HuH-7.5 (cell line): ENCODE results near the gene PIR.

ENCODE experiments used
- DNase-seq: peaks from one replicate; pipeline ENCODE4 v3.0.0; 2011; ENCODE audit warnings: low spot score

Gene PIR

GRCh38 chrX:15493118-15493962 lies at the start of gene PIR:
Gene PIR, minus strand, starts transcription at chrX:15493333. Its CDS starts 2,076 bp downstream, at chrX:15491257.
- peak; percentile 45 for DNase-seq

DNA sequence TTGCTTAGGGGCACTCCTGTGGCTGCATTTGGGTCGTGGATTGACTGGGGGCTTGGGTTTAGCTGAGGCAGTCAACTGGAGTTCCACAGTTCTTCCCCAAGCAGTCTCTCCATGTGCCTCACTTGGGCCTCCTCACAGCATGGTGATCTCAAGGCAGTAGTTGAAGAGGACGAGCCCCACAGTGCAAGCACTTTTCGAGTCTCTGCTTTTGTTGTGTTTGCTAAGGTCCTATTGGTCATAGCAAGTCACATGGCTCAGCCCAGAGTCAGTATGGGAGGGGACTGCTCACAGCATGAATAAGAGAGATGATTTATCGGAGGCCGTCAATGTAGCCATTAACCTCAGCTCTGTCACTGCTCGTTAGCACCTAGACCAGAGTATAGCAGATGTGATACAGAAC lies 37.2 kb upstream of the PIR start:
- DNase-seq, result no peak

DNA sequence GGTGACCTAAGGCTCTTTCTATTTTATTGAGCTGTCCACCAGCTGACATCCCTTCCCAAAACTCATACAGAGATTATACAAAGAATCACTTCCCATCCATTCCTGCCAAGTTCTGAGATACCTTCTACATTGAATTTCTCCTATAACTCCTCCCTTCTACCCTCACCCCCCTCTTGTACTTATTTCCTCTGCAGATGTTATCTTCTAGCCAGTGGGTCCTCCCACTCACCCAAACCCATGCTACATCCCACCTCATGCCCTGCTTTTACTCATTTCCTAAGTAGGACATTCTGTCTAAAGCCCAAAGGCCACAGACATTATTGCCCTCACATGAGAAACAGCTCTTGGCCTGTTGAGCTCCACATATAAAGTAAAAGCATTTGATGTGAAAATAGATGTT lies 36.0 kb upstream of the PIR start:
- no peak for DNase-seq

GRCh38 chrX:15525664-15526416 lies 32.7 kb upstream of the PIR start:
- DNase-seq, result no peak

GRCh38 chrX:15524417-15524816 lies 31.3 kb upstream of the PIR start:
- no peak for DNase-seq

GRCh38 chrX:15523088-15523487 lies 30.0 kb upstream of the PIR start:
- DNase-seq, result no peak

GRCh38 chrX:15522464-15522863 lies 29.3 kb upstream of the PIR start:
- DNase-seq, result no peak

DNA sequence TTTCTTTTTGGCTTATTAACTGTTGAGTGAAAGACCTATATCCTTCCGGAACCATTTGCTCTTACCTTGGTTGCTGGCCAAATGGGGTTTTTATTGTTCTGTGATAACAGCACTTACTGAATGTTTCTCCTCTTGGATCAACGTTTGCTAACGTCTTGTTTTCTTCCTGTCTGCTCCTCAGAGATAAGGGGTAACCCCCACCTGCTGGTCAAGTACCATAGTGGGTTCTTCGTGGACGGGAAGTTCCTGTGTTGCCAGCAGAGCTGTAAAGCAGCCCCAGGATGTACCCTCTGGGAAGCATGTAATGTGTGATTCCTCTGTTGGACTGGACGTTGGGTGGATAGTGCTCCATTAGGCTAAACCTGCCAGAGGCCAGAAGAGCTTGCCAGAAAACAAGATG lies 22.8 kb upstream of the PIR start:
- DNase-seq, result no peak

DNA sequence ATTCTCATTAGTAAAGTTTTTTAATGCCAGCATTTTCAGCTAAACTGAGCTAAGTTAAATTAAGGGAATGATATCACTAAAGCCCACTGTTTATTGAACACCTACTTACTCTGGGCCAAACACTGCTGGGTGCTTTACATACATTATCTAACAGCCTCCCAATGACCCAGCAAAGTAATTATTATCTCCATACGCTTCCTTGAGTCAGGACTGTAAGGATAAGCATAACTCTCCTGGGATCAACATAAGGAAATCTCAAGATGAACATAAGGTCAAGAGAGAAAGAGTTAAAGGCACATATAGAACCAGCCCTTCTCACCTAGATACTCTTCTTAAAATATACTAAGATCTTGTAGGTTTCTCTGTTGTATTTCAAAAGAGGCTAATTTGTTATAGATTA lies 21.1 kb upstream of the PIR start:
- DNase-seq, result no peak

- no peak for DNase-seq
Measured at GRCh38 chrX:15512401-15512965, 19.4 kb upstream of the PIR start.

DNA sequence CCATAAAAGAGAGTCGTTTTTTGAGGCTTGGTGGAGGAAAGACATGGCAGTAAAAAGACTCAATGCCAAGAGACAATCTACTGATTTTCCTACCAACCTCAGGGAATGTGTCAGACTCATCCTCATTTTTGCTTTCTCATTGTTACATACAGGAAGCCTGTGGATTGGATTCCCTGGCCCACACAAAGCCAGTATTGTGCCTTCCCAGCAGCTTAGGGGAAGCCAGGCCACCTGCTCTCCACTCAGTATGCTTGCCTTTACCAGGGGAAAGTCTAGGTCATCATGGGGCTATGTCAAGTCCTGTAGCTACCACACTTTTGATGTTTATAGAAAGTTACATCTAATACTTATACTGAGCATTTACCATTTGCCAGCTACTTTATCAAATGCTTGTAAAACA lies 18.4 kb upstream of the PIR start:
- DNase-seq, result no peak

GRCh38 chrX:15509845-15510244 lies 16.7 kb upstream of the PIR start:
- no peak for DNase-seq

DNA sequence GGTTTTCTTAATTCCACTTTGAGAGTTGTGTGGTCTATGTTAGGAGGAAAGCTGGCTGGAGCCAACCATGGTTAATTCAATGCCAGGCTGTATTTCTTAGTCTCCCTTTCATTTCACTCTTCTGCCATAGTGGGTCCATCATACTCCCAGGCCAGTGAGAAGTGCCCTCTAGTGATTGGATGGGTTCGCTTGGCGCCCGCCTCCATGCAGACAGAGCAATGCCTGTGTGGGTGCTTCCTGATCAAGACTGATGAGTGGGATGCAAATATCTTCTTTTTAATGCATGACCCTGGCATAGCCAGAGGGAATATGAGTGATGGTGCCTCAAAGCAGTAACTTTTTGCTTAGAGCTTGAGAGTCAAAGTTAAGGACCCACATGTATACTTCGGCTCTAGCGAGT lies 13.9 kb upstream of the PIR start:
- DNase-seq, result no peak

DNA sequence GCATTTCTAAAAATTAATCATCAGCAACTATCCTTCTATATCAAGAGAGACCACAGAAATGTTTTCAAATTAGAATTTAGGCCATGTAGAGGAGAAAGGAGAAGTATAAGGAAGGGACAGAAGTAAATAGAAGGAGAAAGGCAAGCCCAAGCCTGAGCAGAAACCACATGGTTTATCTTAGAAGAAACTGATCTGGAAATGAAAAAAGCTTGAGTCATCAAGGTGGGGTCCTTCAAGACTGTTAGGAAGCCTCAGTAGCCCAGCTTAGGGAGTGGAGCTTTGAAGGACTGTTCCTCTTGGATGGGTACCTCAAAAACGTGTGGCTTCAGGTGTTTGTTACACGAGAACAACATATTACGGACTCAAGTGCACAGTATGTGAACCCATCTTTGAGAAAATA lies 12.0 kb upstream of the PIR start:
- DNase-seq, result no peak

- DNase-seq, result no peak
Measured at GRCh38 chrX:15504661-15505060, 11.5 kb upstream of the PIR start.

DNA sequence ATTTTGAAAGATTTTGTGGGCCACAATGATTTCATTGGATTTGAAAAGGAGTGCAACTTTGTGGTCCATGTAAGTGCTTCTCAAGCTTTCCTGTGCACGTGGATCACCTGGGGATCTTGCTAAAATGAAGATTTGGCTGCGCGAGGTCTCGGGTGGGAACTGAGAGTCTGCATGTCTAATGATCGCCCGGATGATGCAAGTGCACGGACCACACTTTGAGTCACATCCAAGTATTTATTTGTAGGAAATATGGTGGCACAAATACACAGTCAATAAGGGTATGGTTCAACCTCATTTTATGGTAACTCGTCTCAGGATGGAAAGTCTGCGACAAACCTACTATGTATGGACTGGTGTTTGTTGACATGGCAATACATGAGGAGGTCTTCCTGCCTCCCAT lies 8.4 kb upstream of the PIR start:
- no peak for DNase-seq

DNA sequence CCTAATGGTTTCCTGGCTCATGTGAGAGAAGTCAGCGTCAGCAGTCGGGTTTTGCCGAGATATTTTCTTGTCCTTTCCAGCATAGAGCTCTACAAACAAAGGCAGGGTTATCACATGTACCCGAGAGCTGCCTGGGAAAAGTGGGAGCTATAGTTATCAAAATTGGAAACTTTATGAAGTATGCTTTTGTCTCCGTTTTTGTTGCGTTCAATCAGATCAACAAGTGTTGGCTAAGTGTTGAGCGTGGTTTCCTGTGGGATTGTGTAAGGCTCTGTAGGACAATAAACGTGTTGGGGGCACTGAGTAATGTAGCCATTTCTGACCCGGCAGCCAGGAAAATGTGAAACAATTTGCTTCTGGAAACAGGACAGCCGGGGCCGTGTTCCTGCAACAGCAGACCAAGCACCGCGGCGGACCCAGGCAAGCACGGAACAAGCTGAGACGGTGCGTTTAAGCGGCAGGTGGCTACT lies 7.4 kb upstream of the PIR start, which contains the start of gene BMX:
BMX (plus strand) TSS at position 311 of the 470 bp plus-strand sequence. CDS start 7,547 bp downstream, outside the sequence.
- DNase-seq, result no peak

GRCh38 chrX:15499976-15500375 lies 6.8 kb upstream of the PIR start:
- DNase-seq, result no peak

DNA sequence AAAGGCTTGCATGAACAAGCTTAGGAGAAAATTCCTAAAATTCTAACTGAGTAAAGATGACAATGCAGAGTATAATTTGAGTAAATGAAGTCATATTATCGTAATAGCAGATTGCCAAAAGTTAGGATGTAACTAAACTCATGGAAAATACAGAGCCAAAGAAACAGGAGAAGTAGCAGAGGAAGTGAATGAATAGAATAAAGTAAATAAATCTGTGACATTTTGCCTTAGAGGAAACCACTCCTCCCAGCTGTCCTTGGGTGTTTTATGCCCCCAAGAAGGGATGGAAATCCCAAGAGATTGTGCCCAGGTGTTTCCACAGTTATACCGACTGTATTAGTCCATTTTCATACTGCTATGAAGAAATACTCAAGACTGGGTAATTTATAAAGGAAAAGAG lies 5.6 kb upstream of the PIR start:
- DNase-seq, result no peak

DNA sequence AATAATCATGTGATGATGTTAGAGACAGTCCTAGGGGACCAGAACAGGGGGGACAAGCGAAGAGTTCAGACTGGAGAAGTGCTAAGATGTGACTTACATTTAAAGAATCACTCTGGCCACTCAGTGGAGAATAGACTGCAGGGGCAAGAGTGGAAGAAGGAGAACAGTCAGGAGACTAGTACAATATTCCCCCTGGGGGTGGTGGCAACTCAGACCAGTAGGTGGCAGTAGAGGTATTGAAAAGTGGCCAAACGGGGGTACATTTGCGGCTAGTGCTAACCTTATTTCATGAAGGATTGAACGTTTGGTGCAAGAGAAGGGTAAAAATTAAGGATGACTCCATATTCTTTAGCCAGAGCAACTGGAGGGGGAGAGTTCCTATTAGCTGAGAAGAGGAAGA lies 4.7 kb upstream of the PIR start:
- peak; percentile 40 for DNase-seq

DNA sequence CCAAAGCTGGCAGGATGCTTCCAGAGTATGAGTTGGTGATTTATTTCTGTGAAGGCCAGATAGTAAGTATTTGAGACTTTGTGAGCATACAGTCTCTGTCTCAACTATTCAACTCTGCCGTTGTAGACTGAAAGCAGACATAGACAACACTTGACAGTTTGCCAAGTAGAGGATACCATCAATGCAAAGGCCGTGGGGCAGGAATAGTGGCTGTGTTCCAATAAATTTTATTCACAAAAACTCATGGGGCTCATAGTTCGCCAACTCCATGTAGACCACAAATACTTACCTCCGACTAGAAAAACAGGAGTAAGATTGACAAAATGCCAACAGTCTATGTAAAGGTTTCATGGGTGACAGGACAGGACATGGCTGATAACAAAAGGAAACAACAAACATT lies 3.7 kb upstream of the PIR start:
- DNase-seq, result no peak

GRCh38 chrX:15495801-15496200 lies 2.7 kb upstream of the PIR start:
- DNase-seq, result no peak

GRCh38 chrX:15492469-15492868 lies 664 bp downstream of the PIR start:
- no peak for DNase-seq
